Body of pancreas (tissue), 4 donors: ENCODE measurements around the gene TPST1.

Experiments used
- CTCF ChIP-seq, 7 experiments: fragments of 450-650 bp in 4 of 7; fragments of 200-600 bp in 3 of 7; sonication (generic) in 3 of 7; IDR thresholded peaks; one replicate each; pipeline ENCODE4 v1.5.1; 2016 to 2019; ENCODE audit warnings: antibody characterized with exemption in 7 of 7
- POLR2A ChIP-seq, 3 donors: fragments of 450-650 bp; IDR thresholded peaks; one replicate each; pipeline ENCODE4 v1.6.1; 2016; ENCODE audit warnings: antibody characterized with exemption in 3 of 3, mild to moderate bottlenecking in 2 of 3

DNA sequence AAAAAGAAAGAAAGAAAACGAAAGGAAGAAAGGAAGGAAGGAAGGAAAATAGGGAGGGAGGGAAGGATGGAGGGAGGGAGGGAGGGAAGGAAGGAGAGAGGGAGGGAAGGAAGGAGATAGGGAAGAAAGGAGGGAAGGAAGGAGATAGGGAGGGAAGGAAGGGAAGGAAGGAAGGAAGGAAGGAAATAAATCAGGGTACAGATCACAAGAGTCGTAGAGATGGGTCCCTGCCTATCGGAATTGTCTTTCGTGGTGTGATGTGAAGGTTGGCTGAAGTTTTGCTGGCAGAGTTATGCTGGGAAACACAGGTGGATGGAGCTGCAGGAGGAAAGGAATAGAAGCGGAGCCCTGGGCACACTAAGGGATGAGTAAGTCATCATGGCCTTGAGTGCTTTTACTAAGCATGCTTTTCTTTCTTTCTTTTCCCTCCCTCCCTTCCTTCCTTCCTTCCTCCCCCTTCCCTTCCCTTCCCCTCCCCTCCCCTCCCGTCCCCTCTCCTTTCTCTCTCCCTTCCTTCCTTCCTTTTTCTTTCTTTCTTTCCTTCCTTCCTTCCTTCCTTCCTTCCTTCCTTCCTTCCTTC lies 11.9 kb upstream of the TPST1 start:
- TF ChIP-seq CTCF (IDR thresholded peaks at IDR 0.05) (no peak), POLR2A (IDR thresholded peaks at IDR 0.05) (no peak)
